RPMI8226 (cell line): ENCODE results near the gene GDI2.

Experiments used
- DNase-seq: peaks from one replicate; pipeline ENCODE4 v3.0.0-alpha.2; 2015

GDI2 gene

DNA sequence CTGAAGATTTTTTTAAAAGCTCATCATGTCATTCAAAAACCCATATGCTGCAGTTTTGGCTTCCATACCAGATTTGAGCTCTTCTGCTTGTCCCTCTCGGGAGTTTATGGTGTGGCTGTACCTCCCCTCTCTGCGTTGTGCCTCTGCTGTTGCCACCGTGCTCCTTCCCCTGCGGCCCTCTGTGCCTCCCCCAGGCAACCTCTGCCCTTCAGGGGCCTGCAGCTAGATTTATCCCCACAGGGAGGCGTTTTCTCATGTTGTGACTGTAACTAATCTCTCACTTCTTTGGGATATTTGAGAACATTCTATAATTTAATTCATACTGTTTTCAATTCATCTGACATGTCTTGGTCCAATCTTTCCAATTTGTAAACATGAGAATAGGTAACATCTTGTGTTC lies 75.9 kb downstream of the GDI2 start:
- no peak for DNase-seq

DNA sequence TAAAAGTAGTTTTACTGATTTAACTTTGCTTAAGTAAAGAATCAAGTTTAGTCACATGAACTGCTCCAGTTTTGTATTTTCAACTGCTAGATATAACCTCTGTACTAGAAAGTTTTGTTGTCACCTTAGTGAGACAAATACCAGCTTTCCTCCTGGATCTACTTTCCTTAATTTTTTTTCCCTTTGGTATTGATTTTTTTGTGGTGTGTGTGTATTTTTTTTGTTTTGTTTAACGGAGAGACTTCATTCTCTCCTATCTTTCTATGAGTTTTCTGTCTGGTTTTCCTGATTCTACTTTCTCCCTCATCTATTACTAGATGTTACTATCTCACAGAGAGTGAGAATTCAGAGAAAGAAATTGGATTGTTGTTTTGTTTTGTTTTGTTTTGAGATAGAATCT lies 76.6 kb downstream of the GDI2 start:
- no peak for DNase-seq

DNA sequence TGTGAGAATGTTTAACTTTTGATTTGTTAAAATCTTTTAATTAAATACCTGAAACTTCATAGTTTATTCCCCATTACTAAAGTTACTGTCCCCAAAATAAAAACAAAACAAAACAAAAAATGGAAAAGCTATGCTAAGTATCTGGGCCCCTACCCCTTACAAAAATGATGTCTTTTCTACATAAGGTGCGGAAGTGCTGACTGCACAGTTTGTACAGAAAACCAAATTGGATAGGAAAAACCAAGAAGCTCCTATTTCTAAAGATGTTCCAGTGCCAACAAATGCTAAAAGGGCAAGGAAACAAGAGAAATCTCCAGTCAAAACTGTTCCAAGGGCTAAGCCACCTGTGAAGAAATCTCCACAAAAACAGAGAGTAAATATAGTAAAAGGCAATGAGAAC lies 78.1 kb downstream of the GDI2 start:
- DNase-seq, result no peak

DNA sequence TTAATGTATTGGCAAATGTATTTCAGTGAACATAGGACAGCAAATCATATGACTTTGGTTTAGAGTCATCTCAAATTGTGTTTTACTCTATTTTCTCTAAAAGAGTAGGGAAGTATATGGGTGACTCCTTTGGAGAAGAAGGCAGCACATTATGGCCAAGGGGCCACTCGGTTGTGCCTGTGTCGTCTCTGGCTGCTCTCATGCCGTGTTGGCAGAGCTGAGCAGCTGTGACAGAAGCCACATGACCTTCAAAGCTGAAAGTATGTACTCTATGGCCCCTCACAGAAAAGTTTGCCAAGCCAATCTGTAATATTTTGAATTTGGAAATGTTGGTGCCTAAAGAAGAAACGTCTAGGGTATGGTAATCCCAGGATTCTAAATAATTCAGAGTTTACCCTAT lies 81.1 kb downstream of the GDI2 start:
- DNase-seq, result no peak

DNA sequence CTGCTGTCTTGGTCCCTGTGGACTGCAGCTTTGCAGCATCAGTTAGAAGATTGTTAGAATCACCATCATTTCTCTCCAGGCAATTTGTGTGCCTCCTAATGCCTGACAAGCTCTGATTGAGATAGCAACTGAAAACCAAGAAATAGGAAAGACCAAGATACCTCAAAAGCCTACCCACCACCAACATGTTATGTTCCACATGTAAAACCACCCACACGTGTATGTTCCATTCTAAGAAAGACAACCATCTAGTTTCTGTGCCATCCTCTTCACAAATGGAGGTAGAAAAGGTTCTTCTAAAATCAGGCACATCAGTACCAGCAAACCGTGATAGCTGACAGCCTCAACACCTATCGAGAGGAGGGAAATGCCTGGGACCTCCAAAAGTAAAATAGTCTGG lies 81.7 kb downstream of the GDI2 start:
- DNase-seq, result no peak

DNA sequence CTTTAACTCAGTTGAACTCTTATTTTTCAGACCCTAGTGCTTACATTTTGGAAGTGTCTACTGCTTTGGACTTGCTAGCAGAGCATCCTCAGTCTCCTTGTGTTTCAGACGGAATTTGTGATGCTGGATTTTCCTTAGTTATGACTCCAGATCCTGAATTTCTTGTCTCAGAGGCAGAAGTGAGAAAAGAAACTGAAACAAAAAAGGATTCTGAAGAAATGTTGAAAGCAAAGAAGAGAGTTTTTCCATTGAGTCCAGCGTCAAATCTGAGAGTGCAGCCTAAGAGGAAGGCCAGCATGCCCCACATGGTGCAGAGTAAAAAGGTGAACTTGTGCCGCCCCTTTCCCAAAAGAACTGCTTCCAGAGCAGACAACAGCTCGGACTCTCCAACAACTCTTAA lies 82.5 kb downstream of the GDI2 start:
- DNase-seq, result no peak

DNA sequence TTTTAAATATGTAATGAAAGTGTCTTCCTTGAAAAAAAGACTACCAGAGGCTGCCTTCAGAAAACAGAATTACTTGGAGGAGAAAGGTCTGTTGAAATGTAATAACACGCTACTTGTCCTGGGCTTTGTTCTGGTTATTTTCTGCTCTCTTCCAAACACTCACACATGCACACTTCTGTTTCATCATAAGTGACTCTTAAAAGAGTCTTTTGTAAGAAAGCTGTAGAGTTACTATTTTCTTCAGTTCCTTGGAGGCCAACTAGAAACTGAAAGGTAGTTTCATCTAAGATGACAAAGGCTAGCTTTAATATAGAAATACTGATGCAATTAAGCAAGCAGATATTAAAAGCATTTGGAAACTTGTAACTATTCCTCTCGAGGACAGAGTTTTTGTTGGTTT lies 89.5 kb downstream of the GDI2 start:
- no peak for DNase-seq

DNA sequence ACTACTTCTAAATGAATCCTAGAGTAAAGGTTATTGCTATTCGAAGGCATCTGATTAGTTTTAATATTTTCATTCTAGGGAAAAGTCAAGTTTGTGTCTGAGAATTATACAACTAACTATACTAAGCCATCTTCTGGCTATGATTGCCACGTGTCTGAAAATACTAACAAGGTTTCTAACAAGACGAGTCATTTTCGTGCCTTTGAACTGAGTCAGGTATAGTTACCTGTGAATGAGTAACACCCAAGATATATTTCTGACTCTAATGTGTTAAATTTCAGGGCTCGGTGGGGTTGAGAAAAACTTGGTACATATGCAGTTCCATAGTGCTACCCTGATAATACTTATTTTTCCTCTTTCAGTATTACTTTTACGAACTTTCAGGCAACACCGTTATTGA lies 93.1 kb downstream of the GDI2 start:
- DNase-seq, result no peak

DNA sequence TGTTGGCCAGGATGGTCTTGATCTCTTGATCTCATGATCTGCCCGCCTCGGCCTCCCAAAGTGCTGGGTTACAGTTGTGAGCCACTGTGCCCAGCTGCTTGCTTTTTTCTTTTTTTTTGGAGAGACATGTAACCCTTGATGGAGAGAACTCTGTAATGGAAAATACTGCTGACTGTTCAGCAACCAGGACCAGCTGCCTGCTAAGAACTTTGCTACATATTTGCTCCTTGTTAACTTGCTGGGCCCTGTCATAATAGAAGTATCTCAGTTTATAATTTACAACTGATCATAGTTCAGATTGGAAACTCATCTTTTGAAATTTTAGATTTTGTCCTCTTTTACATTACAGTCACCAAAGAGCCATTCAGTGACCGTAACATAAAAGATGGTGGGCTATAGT lies 93.7 kb downstream of the GDI2 start:
- DNase-seq, result no peak
